Stimulated activated CD4-positive, alpha-beta T cell treated with anti-CD3 and anti-CD28 coated beads, Interleukin-2, amount 100 ng/mL, for 48 hours (primary cell): ENCODE measurements around the gene ANG.
"Not testable (repeated sequence)": the region's sequence is repeated elsewhere in the genome, so short reads cannot be mapped to it uniquely, and the experiment has no call there.

Experiments used
- DNase-seq, 2 donors: peaks; one replicate each; pipeline ENCODE4 v3.0.0-alpha.2; 2020

The ANG gene

GRCh38 chr14:20699931-20700330 lies 11.4 kb downstream of the ANG start:
- no peak for DNase-seq

- not testable (repeated sequence) for DNase-seq
Measured at GRCh38 chr14:20700965-20701364, 12.4 kb downstream of the ANG start.

GRCh38 chr14:20706657-20707355 lies 18.2 kb downstream of the ANG start:
- no peak for DNase-seq

- DNase-seq = no peak
Measured at GRCh38 chr14:20707622-20708021, 19.1 kb downstream of the ANG start.

GRCh38 chr14:20711261-20711660 lies 22.7 kb downstream of the ANG start:
- DNase-seq = no peak

- DNase-seq = no peak
Measured at GRCh38 chr14:20711685-20712084, 23.1 kb downstream of the ANG start.

- DNase-seq = no peak
Measured at GRCh38 chr14:20712904-20713303, 24.3 kb downstream of the ANG start.

GRCh38 chr14:20714593-20715250 lies 26.2 kb downstream of the ANG start:
- DNase-seq = no peak

- no peak for DNase-seq
Measured at GRCh38 chr14:20719777-20720176, 31.2 kb downstream of the ANG start.

- no peak for DNase-seq
Measured at GRCh38 chr14:20720741-20721140, 32.2 kb downstream of the ANG start.

GRCh38 chr14:20722016-20722415 lies 33.5 kb downstream of the ANG start:
- DNase-seq = no peak

- DNase-seq = no peak
Measured at GRCh38 chr14:20723488-20723887, 34.9 kb downstream of the ANG start.

GRCh38 chr14:20726121-20726520 lies 37.6 kb downstream of the ANG start:
- DNase-seq = not testable (repeated sequence)

- DNase-seq = no peak
Measured at GRCh38 chr14:20726531-20726930, 38.0 kb downstream of the ANG start.

- DNase-seq = no peak
Measured at GRCh38 chr14:20730891-20731290, 42.3 kb downstream of the ANG start.

- no peak for DNase-seq
Measured at GRCh38 chr14:20732477-20732876, 43.9 kb downstream of the ANG start.

GRCh38 chr14:20732979-20733635 lies 44.5 kb downstream of the ANG start:
- no peak for DNase-seq

GRCh38 chr14:20733684-20734429 lies 45.3 kb downstream of the ANG start:
- DNase-seq = no peak

GRCh38 chr14:20734430-20734806 lies 45.9 kb downstream of the ANG start:
- no peak for DNase-seq

GRCh38 chr14:20738292-20738691 lies 49.7 kb downstream of the ANG start:
- not testable (repeated sequence) for DNase-seq

GRCh38 chr14:20742132-20742531 lies 53.6 kb downstream of the ANG start:
- DNase-seq = no peak

- DNase-seq = no peak
Measured at GRCh38 chr14:20743556-20743955, 55.0 kb downstream of the ANG start.
